ENCODE data around the gene SPI1. TPM values are rescaled to one million over a fixed set of nuclear protein-coding genes. Genes with fewer than 3 reads are reported as not detected.

Gene SPI1
- total RNA-seq: 10 to 100 TPM in 8 of 9 donors, 1 to 10 TPM in 1; 2.7 to 65.6 (median 40.6) TPM
- 10 to 100 TPM in 2 of 3 donors, 1 to 10 TPM in 1; 7.0 to 79.2 (median 43.0) TPM for polyA plus RNA-seq
- long read RNA-seq, donor 1, partial matches to known transcripts: 0 of 1 reads
- long read RNA-seq, donor 1, other reads (novel, unspliced or antisense): 0 of 1 reads
- long read RNA-seq, donor 2, partial matches to known transcripts: 0 of 3 reads
- long read RNA-seq, donor 2, other reads (novel, unspliced or antisense): 0 of 3 reads
- long read RNA-seq, donor 3, partial matches to known transcripts: 0 of 2 reads
- long read RNA-seq, donor 3, other reads (novel, unspliced or antisense): 0 of 2 reads
- long read RNA-seq, donor 4: 0 reads
- long read RNA-seq, donor 5, transcript SPI1-202 (5 exons, 1,403 nt): major isoform, 17 of 21 reads
- long read RNA-seq, donor 5, partial matches to known transcripts: 1 of 21 reads
- long read RNA-seq, donor 5, other reads (novel, unspliced or antisense): 0 of 21 reads
- long read RNA-seq, donor 6: 0 reads
- long read RNA-seq, donor 7: 0 reads
- long read RNA-seq, donor 8, partial matches to known transcripts: 0 of 2 reads
- long read RNA-seq, donor 8, other reads (novel, unspliced or antisense): 0 of 2 reads
- long read RNA-seq, donor 9, partial matches to known transcripts: 0 of 3 reads
- long read RNA-seq, donor 9, other reads (novel, unspliced or antisense): 0 of 3 reads
- long read RNA-seq, donor 10, partial matches to known transcripts: 0 of 2 reads
- long read RNA-seq, donor 10, other reads (novel, unspliced or antisense): 0 of 2 reads

GRCh38 chr11:47378010-47378835, at the start of gene SPI1:
Gene SPI1 (minus strand): TSS chr11:47378547. CDS start chr11:47378353, 194 bp downstream.
- peak in 5 of 7 donors; percentile 65 to 82 (median 66) for DNase-seq
- 64 to 84% (median 66%) methylated on average over 11 to 31 of the region's 31 CpGs for WGBS, 4 donors
- H3K36me3 ChIP-seq (replicated peaks in 1 of 2): no peaks in the 10 kb centered on the region
- intact Hi-C loops (cut with DNase I): loop anchor here in 1 of 2 donors (5.0 kb wide), 2 partner anchors 34 to 74 kb away; no protein-coding TSS in a partner anchor
- peak within 1 kb of the TSS; percentile 21 to 90 (median 62) for H3K27ac ChIP-seq
- TF ChIP-seq POLR2A (IDR thresholded peaks at IDR 0.05) (peak in 1 of 2 donors; percentile 10), CTCF (IDR thresholded peaks at IDR 0.05) (no peak)
- H3K9me3 ChIP-seq (replicated peaks in 1 of 3): no peaks in the 10 kb centered on the region
- no peaks in the 10 kb centered on the region for H3K4me1 ChIP-seq (replicated peaks in 1 of 2)
- H3K4me3 ChIP-seq: peak within 1 kb of the TSS in 1 of 4 donors; percentile 46
- H3K27me3 ChIP-seq: no peaks in the 10 kb centered on the region

GRCh38 chr11:47426062-47426956, 48.0 kb upstream of the SPI1 start, which contains the start of gene PSMC3:
Gene PSMC3 (minus strand): TSS chr11:47426439. CDS start chr11:47426279, 160 bp downstream.
- no peak for TF ChIP-seq CTCF (IDR thresholded peaks at IDR 0.05)
- TF ChIP-seq POLR2A (IDR thresholded peaks at IDR 0.05): peak; percentile 62 to 94
- WGBS, 4 donors: 0 to 1% (median 0%) methylated on average over 44 to 62 of the region's 62 CpGs
- peak within 1 kb of the TSS; percentile 71 to 90 (median 86) for H3K27ac ChIP-seq
- H3K36me3 ChIP-seq (replicated peaks in 1 of 2): peaks cover 0 to 32% of the 10 kb centered on the region in 2 donors
- no peaks in the 10 kb centered on the region for H3K27me3 ChIP-seq
- DNase-seq: peak; percentile 98 to 99 (median 99)
- peaks cover 6 to 15% of the 10 kb centered on the region in 2 donors for H3K4me1 ChIP-seq (replicated peaks in 1 of 2)
- no peaks in the 10 kb centered on the region for H3K9me3 ChIP-seq (replicated peaks in 1 of 3)
- peak within 1 kb of the TSS; percentile 85 to 99 (median 94) for H3K4me3 ChIP-seq
- intact Hi-C loops (cut with DNase I): no loop called here

GRCh38 chr11:47425611-47426010, 47.3 kb upstream of the SPI1 start:
- WGBS, 4 donors: 0 to 2% (median 1%) methylated on average over 14 of the region's 14 CpGs
- intact Hi-C loops (cut with DNase I): no loop called here

More at GRCh38 chr11:47425611-47426010, 47.3 kb upstream of the SPI1 start:
- H3K9me3 ChIP-seq (replicated peaks in 1 of 3): no peaks in the 10 kb centered on the region
- H3K27me3 ChIP-seq: no peaks in the 10 kb centered on the region
- DNase-seq: peak in 1 of 7 donors; percentile 20
- H3K36me3 ChIP-seq (replicated peaks in 1 of 2): peaks cover 0 to 39% of the 10 kb centered on the region in 2 donors
- peaks cover 6 to 15% of the 10 kb centered on the region in 2 donors for H3K4me1 ChIP-seq (replicated peaks in 1 of 2)
- peak overlapping the region; percentile 62 to 90 (median 86) for H3K27ac ChIP-seq
- no peak for TF ChIP-seq POLR2A (IDR thresholded peaks at IDR 0.05)
- TF ChIP-seq CTCF (IDR thresholded peaks at IDR 0.05): no peak
- H3K4me3 ChIP-seq: peak overlapping the region in 3 of 4 donors; percentile 85 to 99 (median 96)
